ENCODE results near the gene ORC3.

Gene ORC3

GRCh38 chr6:87661016-87661415 lies 71.1 kb downstream of the ORC3 start:
- TF ChIP-seq GATA3 (IDR thresholded peaks at IDR 0.05; ENCODE audit: low read depth, low read length) (no peak), GATA2 (IDR thresholded peaks at IDR 0.05; ENCODE audit: low read depth, low read length) (no peak)

GRCh38 chr6:87661503-87661902 lies 71.6 kb downstream of the ORC3 start:
- TF ChIP-seq GATA3 (IDR thresholded peaks at IDR 0.05; ENCODE audit: low read depth, low read length) (no peak), GATA2 (IDR thresholded peaks at IDR 0.05; ENCODE audit: low read depth, low read length) (no peak)

DNA sequence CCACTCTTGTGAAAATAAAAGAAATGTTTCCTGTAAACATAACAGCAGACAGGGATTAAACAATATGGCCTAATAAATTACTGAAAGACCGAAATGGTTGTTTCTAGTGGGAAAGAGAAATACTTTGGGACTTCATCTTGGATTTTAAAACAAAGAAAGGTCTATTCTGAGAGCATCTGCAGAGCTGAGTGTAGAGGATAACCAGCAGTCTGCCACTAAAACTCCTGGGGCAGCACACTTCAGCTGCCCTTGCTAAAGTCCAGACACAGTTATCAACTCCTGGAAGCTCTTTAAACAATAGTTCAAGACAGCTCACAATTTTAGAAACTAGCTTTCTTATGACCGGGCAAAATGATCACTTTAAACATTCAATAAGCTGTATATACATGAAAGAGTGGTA lies 73.5 kb downstream of the ORC3 start:
- TF ChIP-seq GATA3 (IDR thresholded peaks at IDR 0.05; ENCODE audit: low read depth, low read length): no peak
- TF ChIP-seq GATA2 (IDR thresholded peaks at IDR 0.05; ENCODE audit: low read depth, low read length): no peak

- TF ChIP-seq GATA3 (IDR thresholded peaks at IDR 0.05; ENCODE audit: low read depth, low read length): no peak
- TF ChIP-seq GATA2 (IDR thresholded peaks at IDR 0.05; ENCODE audit: low read depth, low read length): no peak
Observed at GRCh38 chr6:87664921-87665485, 75.1 kb downstream of the ORC3 start.

DNA sequence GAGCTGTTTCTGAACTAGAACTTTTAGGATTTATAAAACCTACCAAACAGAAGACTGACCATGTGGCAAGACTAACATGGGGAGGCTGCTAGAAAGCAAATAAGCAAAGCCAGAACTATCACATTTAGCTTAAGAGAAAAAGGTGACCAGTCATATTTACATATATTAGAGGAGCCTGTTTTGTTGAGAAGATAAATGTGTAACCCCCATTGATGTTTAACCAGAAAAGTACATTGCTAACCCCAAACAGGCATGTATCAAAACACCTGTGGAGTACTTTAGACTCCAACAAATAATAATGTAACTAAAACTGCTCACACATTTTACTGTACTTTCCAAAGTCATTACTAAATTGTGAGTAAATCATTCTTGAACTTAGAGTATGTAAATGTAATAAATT lies 77.1 kb downstream of the ORC3 start:
- no peak for TF ChIP-seq GATA2 (IDR thresholded peaks at IDR 0.05; ENCODE audit: low read depth, low read length)
- no peak for TF ChIP-seq GATA3 (IDR thresholded peaks at IDR 0.05; ENCODE audit: low read depth, low read length)

- TF ChIP-seq GATA3 (IDR thresholded peaks at IDR 0.05; ENCODE audit: low read depth, low read length) (no peak), GATA2 (IDR thresholded peaks at IDR 0.05; ENCODE audit: low read depth, low read length) (no peak)
Observed at GRCh38 chr6:87668013-87668412, 78.1 kb downstream of the ORC3 start.

GRCh38 chr6:87669051-87669450 lies 79.1 kb downstream of the ORC3 start:
- TF ChIP-seq GATA3 (IDR thresholded peaks at IDR 0.05; ENCODE audit: low read depth, low read length) (no peak), GATA2 (IDR thresholded peaks at IDR 0.05; ENCODE audit: low read depth, low read length) (no peak)

GRCh38 chr6:87670707-87671106 lies 80.8 kb downstream of the ORC3 start:
- TF ChIP-seq GATA3 (IDR thresholded peaks at IDR 0.05; ENCODE audit: low read depth, low read length) (no peak), GATA2 (IDR thresholded peaks at IDR 0.05; ENCODE audit: low read depth, low read length) (no peak)

GRCh38 chr6:87671555-87672029 lies 81.7 kb downstream of the ORC3 start:
- TF ChIP-seq GATA2 (IDR thresholded peaks at IDR 0.05; ENCODE audit: low read depth, low read length): no peak
- TF ChIP-seq GATA3 (IDR thresholded peaks at IDR 0.05; ENCODE audit: low read depth, low read length): no peak

GRCh38 chr6:87672641-87673040 lies 82.7 kb downstream of the ORC3 start:
- no peak for TF ChIP-seq GATA2 (IDR thresholded peaks at IDR 0.05; ENCODE audit: low read depth, low read length)
- TF ChIP-seq GATA3 (IDR thresholded peaks at IDR 0.05; ENCODE audit: low read depth, low read length): no peak

DNA sequence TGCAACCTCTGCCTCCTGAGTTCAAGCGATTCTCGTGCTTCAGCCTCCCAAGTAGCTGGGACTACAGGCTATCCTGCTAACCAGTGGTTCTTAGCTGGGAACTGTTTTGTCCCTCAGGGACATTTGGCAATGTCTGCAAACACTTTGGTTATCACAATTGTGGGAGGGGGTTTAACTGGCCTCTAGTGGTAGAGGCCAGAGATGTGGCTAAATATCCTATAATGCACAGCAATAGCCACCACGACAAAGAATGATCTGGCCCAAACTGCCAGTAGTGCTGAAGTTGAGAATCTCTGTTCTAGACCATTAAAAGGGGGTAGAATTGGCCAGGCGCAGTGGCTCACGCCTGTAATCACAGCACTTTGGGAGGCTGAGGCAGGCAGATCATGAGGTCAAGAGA lies 83.3 kb downstream of the ORC3 start:
- TF ChIP-seq GATA3 (IDR thresholded peaks at IDR 0.05; ENCODE audit: low read depth, low read length): no peak
- TF ChIP-seq GATA2 (IDR thresholded peaks at IDR 0.05; ENCODE audit: low read depth, low read length): no peak

GRCh38 chr6:87674290-87674689 lies 84.4 kb downstream of the ORC3 start:
- TF ChIP-seq GATA2 (IDR thresholded peaks at IDR 0.05; ENCODE audit: low read depth, low read length) (no peak), GATA3 (IDR thresholded peaks at IDR 0.05; ENCODE audit: low read depth, low read length) (no peak)

- no peak for TF ChIP-seq GATA3 (IDR thresholded peaks at IDR 0.05; ENCODE audit: low read depth, low read length)
- TF ChIP-seq GATA2 (IDR thresholded peaks at IDR 0.05; ENCODE audit: low read depth, low read length): no peak
Observed at GRCh38 chr6:87675004-87675681, 85.2 kb downstream of the ORC3 start.

- no peak for TF ChIP-seq GATA2 (IDR thresholded peaks at IDR 0.05; ENCODE audit: low read depth, low read length)
Observed at GRCh38 chr6:87682310-87682709, 92.4 kb downstream of the ORC3 start.

GRCh38 chr6:87683890-87684289 lies 94.0 kb downstream of the ORC3 start:
- TF ChIP-seq GATA3 (IDR thresholded peaks at IDR 0.05; ENCODE audit: low read depth, low read length): no peak
- no peak for TF ChIP-seq GATA2 (IDR thresholded peaks at IDR 0.05; ENCODE audit: low read depth, low read length)
